Ishikawa (cell line): Measurements from ENCODE around the gene LAMB4.

ENCODE experiments used
- CEBPB ChIP-seq: IDR thresholded peaks from 2 replicates; pipeline ENCODE4 v1.6.1; 2012
- CREB1 ChIP-seq: IDR thresholded peaks from 2 replicates; pipeline ENCODE4 v1.6.1; 2012; ENCODE audit warnings: low read depth
- EGR1 ChIP-seq: IDR thresholded peaks from 2 replicates; pipeline ENCODE4 v1.6.1; 2012
- EP300 ChIP-seq: IDR thresholded peaks from 2 replicates; pipeline ENCODE4 v1.6.1; 2012; ENCODE audit warnings: borderline replicate concordance
- FOXM1 ChIP-seq: IDR thresholded peaks from 2 replicates; pipeline ENCODE4 v1.6.1; 2012; ENCODE audit warnings: low read depth, borderline replicate concordance
- MAX ChIP-seq: IDR thresholded peaks from 2 replicates; pipeline ENCODE4 v1.6.1; 2012
- NFIC ChIP-seq: IDR thresholded peaks from 2 replicates; pipeline ENCODE4 v1.6.1; 2012
- RAD21 ChIP-seq: IDR thresholded peaks from 2 replicates; pipeline ENCODE4 v1.6.1; 2012; ENCODE audit warnings: low read depth
- TAF1 ChIP-seq: IDR thresholded peaks from 2 replicates; pipeline ENCODE4 v1.6.1; 2012; ENCODE audit warnings: low read depth, mild to moderate bottlenecking
- TCF12 ChIP-seq: IDR thresholded peaks from 2 replicates; pipeline ENCODE4 v1.6.1; 2012; ENCODE audit warnings: low read depth
- TEAD4 ChIP-seq: IDR thresholded peaks from 2 replicates; pipeline ENCODE4 v1.6.1; 2012
- YY1 ChIP-seq: IDR thresholded peaks from 2 replicates; pipeline ENCODE4 v1.6.1; 2012; ENCODE audit warnings: low read depth
- ZBTB7A ChIP-seq: IDR thresholded peaks from 2 replicates; pipeline ENCODE4 v1.6.1; 2012; ENCODE audit warnings: low read depth
- TF ChIP-seq, protein P1 (sequence below): IDR thresholded peaks from 2 replicates; pipeline ENCODE4 v1.6.1; 2012; ENCODE audit warnings: low read depth, mild to moderate bottlenecking
- TF ChIP-seq, protein P2 (sequence below): IDR thresholded peaks from 2 replicates; pipeline ENCODE4 v1.6.1; 2012

The LAMB4 gene

DNA sequence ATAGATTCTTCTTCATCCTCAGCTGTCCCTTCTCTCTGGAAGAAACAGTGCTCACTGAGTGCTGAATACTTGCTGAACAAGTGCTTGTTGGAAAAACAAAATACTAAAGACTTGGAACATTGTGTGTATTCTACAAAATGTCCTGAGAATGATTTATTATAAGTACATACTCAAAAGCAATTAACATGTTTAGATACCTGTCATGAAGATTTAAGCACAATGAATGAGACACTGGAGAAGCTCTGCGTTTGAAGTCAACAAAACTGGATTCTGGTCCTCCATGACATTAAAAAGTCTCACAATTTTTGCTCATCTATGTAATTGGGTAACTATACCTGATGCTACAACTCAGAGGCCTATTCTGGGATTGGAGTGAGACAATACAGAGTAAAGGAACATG is 92.4 kb downstream of the LAMB4 start:
- TF ChIP-seq CEBPB (no peak), EP300 (no peak), MAX (no peak), FOXM1 (no peak), YY1 (no peak), RAD21 (no peak), TEAD4 (no peak), ZBTB7A (no peak), TAF1 (no peak), TCF12 (no peak), EGR1 (no peak), CREB1 (no peak), NFIC (no peak)
- TF ChIP-seq, protein P1, sequence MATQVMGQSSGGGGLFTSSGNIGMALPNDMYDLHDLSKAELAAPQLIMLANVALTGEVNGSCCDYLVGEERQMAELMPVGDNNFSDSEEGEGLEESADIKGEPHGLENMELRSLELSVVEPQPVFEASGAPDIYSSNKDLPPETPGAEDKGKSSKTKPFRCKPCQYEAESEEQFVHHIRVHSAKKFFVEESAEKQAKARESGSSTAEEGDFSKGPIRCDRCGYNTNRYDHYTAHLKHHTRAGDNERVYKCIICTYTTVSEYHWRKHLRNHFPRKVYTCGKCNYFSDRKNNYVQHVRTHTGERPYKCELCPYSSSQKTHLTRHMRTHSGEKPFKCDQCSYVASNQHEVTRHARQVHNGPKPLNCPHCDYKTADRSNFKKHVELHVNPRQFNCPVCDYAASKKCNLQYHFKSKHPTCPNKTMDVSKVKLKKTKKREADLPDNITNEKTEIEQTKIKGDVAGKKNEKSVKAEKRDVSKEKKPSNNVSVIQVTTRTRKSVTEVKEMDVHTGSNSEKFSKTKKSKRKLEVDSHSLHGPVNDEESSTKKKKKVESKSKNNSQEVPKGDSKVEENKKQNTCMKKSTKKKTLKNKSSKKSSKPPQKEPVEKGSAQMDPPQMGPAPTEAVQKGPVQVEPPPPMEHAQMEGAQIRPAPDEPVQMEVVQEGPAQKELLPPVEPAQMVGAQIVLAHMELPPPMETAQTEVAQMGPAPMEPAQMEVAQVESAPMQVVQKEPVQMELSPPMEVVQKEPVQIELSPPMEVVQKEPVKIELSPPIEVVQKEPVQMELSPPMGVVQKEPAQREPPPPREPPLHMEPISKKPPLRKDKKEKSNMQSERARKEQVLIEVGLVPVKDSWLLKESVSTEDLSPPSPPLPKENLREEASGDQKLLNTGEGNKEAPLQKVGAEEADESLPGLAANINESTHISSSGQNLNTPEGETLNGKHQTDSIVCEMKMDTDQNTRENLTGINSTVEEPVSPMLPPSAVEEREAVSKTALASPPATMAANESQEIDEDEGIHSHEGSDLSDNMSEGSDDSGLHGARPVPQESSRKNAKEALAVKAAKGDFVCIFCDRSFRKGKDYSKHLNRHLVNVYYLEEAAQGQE: no peak
- TF ChIP-seq, protein P2, sequence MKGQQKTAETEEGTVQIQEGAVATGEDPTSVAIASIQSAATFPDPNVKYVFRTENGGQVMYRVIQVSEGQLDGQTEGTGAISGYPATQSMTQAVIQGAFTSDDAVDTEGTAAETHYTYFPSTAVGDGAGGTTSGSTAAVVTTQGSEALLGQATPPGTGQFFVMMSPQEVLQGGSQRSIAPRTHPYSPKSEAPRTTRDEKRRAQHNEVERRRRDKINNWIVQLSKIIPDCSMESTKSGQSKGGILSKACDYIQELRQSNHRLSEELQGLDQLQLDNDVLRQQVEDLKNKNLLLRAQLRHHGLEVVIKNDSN: no peak

DNA sequence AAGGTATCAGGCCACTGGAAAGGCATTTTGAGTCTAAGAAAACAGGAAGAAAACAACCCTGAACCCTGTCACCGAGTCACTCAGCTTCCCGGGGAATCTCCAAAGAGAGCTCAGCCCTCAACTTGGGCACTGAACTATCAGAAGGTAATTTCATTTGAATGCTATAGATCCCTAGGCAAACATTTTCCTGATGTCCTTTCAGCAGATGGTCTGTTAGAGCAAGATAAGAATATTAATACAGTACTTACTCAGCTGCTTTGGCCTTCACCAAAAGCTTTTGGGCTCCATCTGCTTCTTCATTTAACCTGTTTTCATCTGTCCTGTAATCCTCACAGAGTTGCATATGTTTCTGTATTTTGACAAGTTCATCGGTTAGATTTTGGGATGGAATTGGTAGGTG is 93.0 kb downstream of the LAMB4 start:
- no peak for TF ChIP-seq TAF1
- TF ChIP-seq YY1: no peak
- TF ChIP-seq FOXM1: no peak
- TF ChIP-seq EGR1: no peak
- TF ChIP-seq ZBTB7A: no peak
- TF ChIP-seq CEBPB: no peak
- no peak for TF ChIP-seq TEAD4
- no peak for TF ChIP-seq RAD21
- TF ChIP-seq, protein P1: no peak
- TF ChIP-seq TCF12: no peak
- no peak for TF ChIP-seq EP300
- no peak for TF ChIP-seq MAX
- TF ChIP-seq, protein P2: no peak
- no peak for TF ChIP-seq CREB1

DNA sequence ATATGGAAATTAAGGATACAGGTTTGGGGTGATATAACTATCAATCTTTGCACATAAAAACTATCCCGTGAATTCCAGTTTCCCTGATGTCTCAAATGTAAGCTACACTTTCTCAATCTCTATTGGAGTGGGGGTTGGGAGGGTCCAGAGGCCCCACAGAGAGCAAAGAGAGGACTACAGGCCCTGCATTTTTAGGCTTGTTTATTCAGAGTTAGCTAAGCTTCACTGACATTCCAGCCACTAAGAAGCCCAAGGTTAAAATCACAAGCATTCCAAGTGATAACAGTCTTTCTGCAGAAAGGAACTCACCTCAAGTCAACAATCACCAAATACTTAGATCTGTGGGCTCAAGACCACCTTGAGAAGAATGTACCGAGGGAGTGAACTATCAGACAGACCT is 95.6 kb downstream of the LAMB4 start:
- TF ChIP-seq RAD21: no peak

GRCh38 chr7:108033776-108034497 is 96.2 kb downstream of the LAMB4 start:
- TF ChIP-seq CEBPB (no peak), EGR1 (no peak), TCF12 (no peak), MAX (no peak), YY1 (no peak), ZBTB7A (no peak)
- TF ChIP-seq, protein P2: no peak
- TF ChIP-seq, protein P1: no peak
